HCT116 (cell line): Measurements from ENCODE around the gene HS6ST3.

ENCODE experiments used
- EZH2phosphoT487 ChIP-seq: fragments of 200-600 bp; IDR thresholded peaks from 2 replicates; pipeline ENCODE4 v1.6.1; 2018; ENCODE audit warnings: antibody characterized with exemption, borderline replicate concordance
- JUND ChIP-seq: IDR thresholded peaks from 2 replicates; pipeline ENCODE4 v1.6.1; 2012
- TF ChIP-seq, protein P1 (sequence below), 3 experiments: fragments of 200-600 bp in 1 of 3; sonication (generic) in 1 of 3; IDR thresholded peaks in 2 of 3; conservative IDR thresholded peaks in 1 of 3; 2 replicates each; pipeline ENCODE4 v1.5.1; 2012 to 2017; ENCODE audit warnings: low read depth in 2 of 3, low read length in 2 of 3, antibody characterized with exemption in 1 of 3, borderline replicate concordance in 1 of 3, control low read depth in 1 of 3, mild to moderate bottlenecking in 1 of 3, mixed read lengths in 1 of 3, mixed run types in 1 of 3, moderate library complexity in 1 of 3; ENCODE audit not compliant: insufficient read depth in 1 of 3
- TF ChIP-seq, protein P2 (sequence below): IDR thresholded peaks from 2 replicates; pipeline ENCODE4 v1.6.1; 2012

DNA sequence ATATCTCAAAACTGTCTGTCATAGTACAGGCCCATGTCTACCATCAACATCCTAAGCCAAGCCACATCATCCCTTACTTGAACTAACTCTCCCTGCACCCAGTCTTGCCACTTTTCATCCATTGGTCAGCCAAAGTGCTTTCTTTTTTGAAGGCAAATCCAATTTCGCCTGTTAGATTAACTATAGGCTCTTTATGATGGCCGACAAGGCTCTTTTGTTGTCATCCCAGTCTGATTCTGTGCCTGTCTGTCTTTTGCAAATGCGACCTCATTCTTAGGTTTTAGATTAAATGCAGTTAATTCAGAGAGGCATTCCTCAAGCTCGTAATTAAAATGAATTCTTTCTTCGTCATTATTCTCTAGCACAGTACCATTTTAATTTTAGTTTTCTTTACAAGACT lies 148.3 kb downstream of the HS6ST3 start:
- TF ChIP-seq, protein P1, sequence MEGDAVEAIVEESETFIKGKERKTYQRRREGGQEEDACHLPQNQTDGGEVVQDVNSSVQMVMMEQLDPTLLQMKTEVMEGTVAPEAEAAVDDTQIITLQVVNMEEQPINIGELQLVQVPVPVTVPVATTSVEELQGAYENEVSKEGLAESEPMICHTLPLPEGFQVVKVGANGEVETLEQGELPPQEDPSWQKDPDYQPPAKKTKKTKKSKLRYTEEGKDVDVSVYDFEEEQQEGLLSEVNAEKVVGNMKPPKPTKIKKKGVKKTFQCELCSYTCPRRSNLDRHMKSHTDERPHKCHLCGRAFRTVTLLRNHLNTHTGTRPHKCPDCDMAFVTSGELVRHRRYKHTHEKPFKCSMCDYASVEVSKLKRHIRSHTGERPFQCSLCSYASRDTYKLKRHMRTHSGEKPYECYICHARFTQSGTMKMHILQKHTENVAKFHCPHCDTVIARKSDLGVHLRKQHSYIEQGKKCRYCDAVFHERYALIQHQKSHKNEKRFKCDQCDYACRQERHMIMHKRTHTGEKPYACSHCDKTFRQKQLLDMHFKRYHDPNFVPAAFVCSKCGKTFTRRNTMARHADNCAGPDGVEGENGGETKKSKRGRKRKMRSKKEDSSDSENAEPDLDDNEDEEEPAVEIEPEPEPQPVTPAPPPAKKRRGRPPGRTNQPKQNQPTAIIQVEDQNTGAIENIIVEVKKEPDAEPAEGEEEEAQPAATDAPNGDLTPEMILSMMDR (IDR thresholded peaks at IDR 0.05 in 2 of 3, conservative IDR thresholded peaks at IDR 0.05 in 1 of 3; ENCODE audit: borderline replicate concordance in 1 of 3, insufficient read depth in 1 of 3, low read depth in 2 of 3, low read length in 2 of 3), result no peak
- TF ChIP-seq, protein P2, sequence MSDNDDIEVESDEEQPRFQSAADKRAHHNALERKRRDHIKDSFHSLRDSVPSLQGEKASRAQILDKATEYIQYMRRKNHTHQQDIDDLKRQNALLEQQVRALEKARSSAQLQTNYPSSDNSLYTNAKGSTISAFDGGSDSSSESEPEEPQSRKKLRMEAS, result no peak
- TF ChIP-seq EZH2phosphoT487 (no peak), JUND (no peak)
